A549 (cell line): ENCODE measurements around the gene PYGO1. TPM values are rescaled to one million over a fixed set of nuclear protein-coding genes. Genes with fewer than 3 reads are reported as not detected.

Experiments
- ATAC-seq, 2 experiments: fragments of 200-7000 bp in 1 of 2; fragments of >200 bp in 1 of 2; cut with Nextera tagmentation in 1 of 2; cut with Tn5 transposase in 1 of 2; 3 replicates each; pipeline versions ENCODE4 v1.8.0 to v1.9.1; 2018 to 2020; ENCODE audit warnings: mild to moderate bottlenecking in 1 of 2, moderate library complexity in 1 of 2
- CTCF ChIA-PET: fragments of 300-600 bp; sonication (Branson Sonifier 250); formaldehyde crosslinking; extraction: SDS; loops from one replicate; lab custom pipeline; 2021; ENCODE audit warnings: antibody characterized with exemption, inconsistent platforms; lab: Yijun Ruan, JAX
- POLR2A ChIA-PET: fragments of 350-600 bp; formaldehyde crosslinking; extraction: SDS; loops from one replicate; lab custom pipeline; 2021; ENCODE audit warnings: antibody characterized with exemption, inconsistent platforms; lab: Yijun Ruan, JAX
- DNase-seq, 2 experiments: peaks; one replicate each; pipeline versions ENCODE4 v3.0.0 to v3.0.0-alpha.2; 2011 to 2016; ENCODE audit warnings: low read depth in 1 of 2, low spot score in 1 of 2
- FAIRE-seq: peaks from 2 replicates; lab custom pipeline; 2011; peaks lifted over from hg19 to GRCh38; lab: Jason Lieb, UNC
- H3K27ac ChIP-seq, 2 experiments: fragments of >200 bp; sonication (Bioruptor Twin); formaldehyde crosslinking; 3 replicates each; pipeline ENCODE4 v1.5.1; 2016 to 2017
- H3K4me1 ChIP-seq: fragments of >200 bp; sonication (Bioruptor Twin); formaldehyde crosslinking; 3 replicates; pipeline ENCODE4 v1.6.1; 2016
- H3K4me2 ChIP-seq: fragments of >200 bp; sonication (Bioruptor Twin); formaldehyde crosslinking; 3 replicates; pipeline ENCODE4 v1.6.1; 2016
- H3K4me3 ChIP-seq: fragments of >200 bp; sonication (Bioruptor Twin); formaldehyde crosslinking; 3 replicates; pipeline ENCODE4 v1.5.1; 2016
- H3K9me3 ChIP-seq: fragments of >200 bp; sonication (Bioruptor Twin); formaldehyde crosslinking; 3 replicates; pipeline ENCODE4 v1.6.1; 2016
- BHLHE40 ChIP-seq: IDR thresholded peaks from 2 replicates; pipeline ENCODE4 v1.6.1; 2012; ENCODE audit warnings: low read depth, low read length, inconsistent platforms
- CBX2 ChIP-seq: fragments of 200-600 bp; sonication (generic); IDR thresholded peaks from 2 replicates; pipeline ENCODE4 v1.6.1; 2016; ENCODE audit warnings: low read depth, mild to moderate bottlenecking, borderline replicate concordance
- CBX8 ChIP-seq: fragments of 200-600 bp; sonication (generic); IDR thresholded peaks from 2 replicates; pipeline ENCODE4 v1.6.1; 2016
- CHD4 ChIP-seq: fragments of 200-600 bp; sonication (generic); IDR thresholded peaks from 2 replicates; pipeline ENCODE4 v1.6.1; 2016; ENCODE audit warnings: antibody characterized with exemption, mild to moderate bottlenecking, borderline replicate concordance
- EHMT2 ChIP-seq: fragments of 200-600 bp; sonication (generic); IDR thresholded peaks from 2 replicates; pipeline ENCODE4 v1.6.1; 2016; ENCODE audit warnings: antibody characterized with exemption, low read depth, mild to moderate bottlenecking, moderate library complexity
- ESRRA ChIP-seq: fragments of 150-350 bp; IDR thresholded peaks from 2 replicates; pipeline ENCODE4 v1.6.1; 2014; ENCODE audit warnings: mild to moderate bottlenecking, low read length, borderline replicate concordance
- FOSL2 ChIP-seq, 2 experiments: fragments of 450-650 bp in 1 of 2; fragments of >200 bp in 1 of 2; sonication (Bioruptor Twin) in 1 of 2; formaldehyde crosslinking; IDR thresholded peaks; 2 replicates each; pipeline versions ENCODE4 v1.5.0 to v1.6.1; 2016 to 2020; ENCODE audit warnings: mild to moderate bottlenecking in 1 of 2, moderate library complexity in 1 of 2
- FOXS1 ChIP-seq: fragments of 250-450 bp; sonication (Bioruptor Pico); IDR thresholded peaks from 2 replicates; pipeline ENCODE4 v1.5.0; 2020; ENCODE audit warnings: mild to moderate bottlenecking, moderate library complexity
- HEYL ChIP-seq: fragments of 250-450 bp; sonication (Bioruptor Pico); IDR thresholded peaks from 2 replicates; pipeline ENCODE4 v1.8.0; 2021; ENCODE audit warnings: mild to moderate bottlenecking, moderate library complexity
- HOXB13 ChIP-seq: fragments of 250-450 bp; sonication (Bioruptor Pico); IDR thresholded peaks from 2 replicates; pipeline ENCODE4 v1.5.0; 2020; ENCODE audit warnings: low read depth, mild to moderate bottlenecking, moderate library complexity
- JUN ChIP-seq, 2 experiments: fragments of >200 bp; sonication (Bioruptor Twin); formaldehyde crosslinking; IDR thresholded peaks; 2 replicates in 1 of 2; 3 replicates in 1 of 2; pipeline ENCODE4 v1.6.1; 2016 to 2017
- JUNB ChIP-seq: fragments of >200 bp; sonication (Bioruptor Twin); formaldehyde crosslinking; IDR thresholded peaks from 2 replicates; pipeline ENCODE4 v1.6.1; 2016
- MYC ChIP-seq: IDR thresholded peaks from 2 replicates; pipeline ENCODE4 v1.6.1; 2012; ENCODE audit warnings: mild to moderate bottlenecking, inconsistent platforms, low read length, improper control_type of control experiment, borderline replicate concordance
- POLR2A ChIP-seq: IDR thresholded peaks from 2 replicates; pipeline ENCODE4 v1.6.1; 2012; ENCODE audit warnings: mild to moderate bottlenecking, low read length
- RARB ChIP-seq: fragments of 250-450 bp; sonication (Bioruptor Pico); IDR thresholded peaks from 2 replicates; pipeline ENCODE4 v1.8.0; 2021; ENCODE audit warnings: mild to moderate bottlenecking, moderate library complexity
- RCOR1 ChIP-seq: fragments of 150-350 bp; IDR thresholded peaks from 2 replicates; pipeline ENCODE4 v1.6.1; 2014; ENCODE audit warnings: antibody characterized with exemption, low read length, low read depth
- TFCP2L1 ChIP-seq: fragments of 250-450 bp; sonication (Bioruptor Pico); IDR thresholded peaks from 2 replicates; pipeline ENCODE4 v1.5.0; 2021; ENCODE audit warnings: mild to moderate bottlenecking
- ZNF302 ChIP-seq: fragments of 250-450 bp; sonication (Bioruptor Pico); IDR thresholded peaks from 2 replicates; pipeline ENCODE4 v1.9.0; 2021; ENCODE audit warnings: inconsistent platforms, mild to moderate bottlenecking, moderate library complexity
- WGBS: methylation state at CpG from one replicate; pipeline ENCODE4 v1.1.6; 2017; ENCODE audit errors: missing lambda C conversion rate; 5-methylcytosine and 5-hydroxymethylcytosine counted together
- polyA plus RNA-seq, 4 experiments: library from polyadenylated mRNA; depleted of rRNA in 3 of 4; stranded (reverse); fragments of >200 nt; fragmentation: RNase III in 1 of 4; extraction: RNeasy Plus Mini Kit Qiagen cat#74134 plus additional on column Dnase treatment in 1 of 4; gene quantifications; 2 replicates in 3 of 4; 3 replicates in 1 of 4; pipeline ENCODE4 v1.2.3, GENCODE V29; 2011 to 2017
- TF ChIP-seq, protein P1 (sequence below): IDR thresholded peaks from 2 replicates; pipeline ENCODE4 v1.6.1; 2012
- TF ChIP-seq, protein P2 (sequence below): fragments of 150-350 bp; IDR thresholded peaks from 2 replicates; pipeline ENCODE4 v1.6.1; 2014; ENCODE audit warnings: low read depth, mild to moderate bottlenecking, low read length
- TF ChIP-seq, protein P3 (sequence below): IDR thresholded peaks from 2 replicates; pipeline ENCODE4 v1.6.1; 2012; ENCODE audit warnings: low read depth, borderline replicate concordance

Gene PYGO1
- polyA plus RNA-seq, 2 of the 4 experiments (the other 2 are of a cell fraction) = 6.6 to 13.9 TPM

DNA sequence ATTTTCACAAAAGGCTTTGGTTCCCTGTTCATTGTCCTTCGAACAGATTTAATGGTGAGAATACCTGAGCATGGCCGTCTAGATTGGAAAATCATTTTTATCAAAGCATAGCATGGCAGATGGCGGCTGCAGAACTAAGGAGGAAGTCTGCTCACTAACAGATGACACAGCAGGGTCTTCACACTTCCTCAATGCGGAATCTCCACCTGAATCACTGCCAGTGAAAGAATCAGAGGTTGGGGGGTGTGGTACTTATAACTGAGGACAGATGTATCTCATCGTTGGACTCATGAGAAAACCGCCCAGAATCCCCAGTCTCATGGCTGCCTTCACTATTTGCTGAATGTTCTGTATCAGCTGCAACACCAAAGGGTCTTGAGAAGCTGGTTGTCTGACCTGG, 31.6 kb upstream of the PYGO1 start:
- DNase-seq (no peak), ATAC-seq (no peak), FAIRE-seq (no peak)
- 83% methylated on average over 6 of the region's 6 CpGs for WGBS
- H3K27ac ChIP-seq = no peak overlapping the region
- POLR2A ChIA-PET = no interaction called here
- H3K9me3 ChIP-seq = no peaks in the 10 kb centered on the region
- H3K4me1 ChIP-seq = no peaks in the 10 kb centered on the region
- TF ChIP-seq, protein P1, sequence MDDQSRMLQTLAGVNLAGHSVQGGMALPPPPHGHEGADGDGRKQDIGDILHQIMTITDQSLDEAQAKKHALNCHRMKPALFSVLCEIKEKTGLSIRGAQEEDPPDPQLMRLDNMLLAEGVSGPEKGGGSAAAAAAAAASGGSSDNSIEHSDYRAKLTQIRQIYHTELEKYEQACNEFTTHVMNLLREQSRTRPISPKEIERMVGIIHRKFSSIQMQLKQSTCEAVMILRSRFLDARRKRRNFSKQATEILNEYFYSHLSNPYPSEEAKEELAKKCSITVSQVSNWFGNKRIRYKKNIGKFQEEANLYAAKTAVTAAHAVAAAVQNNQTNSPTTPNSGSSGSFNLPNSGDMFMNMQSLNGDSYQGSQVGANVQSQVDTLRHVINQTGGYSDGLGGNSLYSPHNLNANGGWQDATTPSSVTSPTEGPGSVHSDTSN = no peak
- no peak for TF ChIP-seq MYC
- no peak for TF ChIP-seq FOXS1 (CRISPR knock-in tag)
- no peak overlapping the region for H3K4me2 ChIP-seq
- CTCF ChIA-PET = interaction anchor here (0.6 to 1.4 kb wide), 3 partner anchors 64 to 1177 kb away, joined by 3 to 4 read pairs (median 3); no protein-coding TSS in a partner anchor
- no peak overlapping the region for H3K4me3 ChIP-seq

DNA sequence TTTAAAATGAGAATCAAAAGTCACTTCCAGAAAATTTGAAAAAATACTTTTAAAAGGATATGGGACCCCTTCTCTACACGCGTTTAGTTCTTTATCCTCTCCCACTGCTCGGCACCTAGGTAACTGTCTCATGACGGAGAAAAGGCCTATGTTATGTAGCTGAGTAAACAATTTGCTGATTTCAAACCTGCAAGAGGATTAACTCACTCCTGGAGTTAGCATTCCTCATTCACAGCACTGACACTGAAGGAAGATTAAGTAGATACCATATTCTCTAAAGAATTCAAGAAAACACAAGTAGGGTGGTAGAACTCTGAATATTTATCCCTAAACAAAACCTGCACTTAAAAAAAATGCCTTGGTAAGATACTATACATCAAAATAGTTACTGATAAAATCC, 30.2 kb upstream of the PYGO1 start:
- ATAC-seq (no peak), FAIRE-seq (peak; percentile 13), DNase-seq (no peak)
- POLR2A ChIA-PET = no interaction called here
- CTCF ChIA-PET = interaction anchor here (1.2 kb wide), 1 partner anchor 10 kb away, joined by 6 read pairs; no protein-coding TSS in a partner anchor
- Histone ChIP-seq H3K4me1 (no peaks in the 10 kb centered on the region), H3K27ac (no peak overlapping the region), H3K4me2 (no peak overlapping the region), H3K9me3 (no peaks in the 10 kb centered on the region), H3K4me3 (no peak overlapping the region)
- TF ChIP-seq TFCP2L1 (CRISPR knock-in tag) = no peak
- no peak for TF ChIP-seq CBX2
- no peak for TF ChIP-seq CBX8
- TF ChIP-seq ZNF302 (CRISPR knock-in tag) = no peak
- TF ChIP-seq, protein P2, sequence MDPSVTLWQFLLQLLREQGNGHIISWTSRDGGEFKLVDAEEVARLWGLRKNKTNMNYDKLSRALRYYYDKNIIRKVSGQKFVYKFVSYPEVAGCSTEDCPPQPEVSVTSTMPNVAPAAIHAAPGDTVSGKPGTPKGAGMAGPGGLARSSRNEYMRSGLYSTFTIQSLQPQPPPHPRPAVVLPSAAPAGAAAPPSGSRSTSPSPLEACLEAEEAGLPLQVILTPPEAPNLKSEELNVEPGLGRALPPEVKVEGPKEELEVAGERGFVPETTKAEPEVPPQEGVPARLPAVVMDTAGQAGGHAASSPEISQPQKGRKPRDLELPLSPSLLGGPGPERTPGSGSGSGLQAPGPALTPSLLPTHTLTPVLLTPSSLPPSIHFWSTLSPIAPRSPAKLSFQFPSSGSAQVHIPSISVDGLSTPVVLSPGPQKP = no peak
- no peak for TF ChIP-seq POLR2A
- TF ChIP-seq, protein P3, sequence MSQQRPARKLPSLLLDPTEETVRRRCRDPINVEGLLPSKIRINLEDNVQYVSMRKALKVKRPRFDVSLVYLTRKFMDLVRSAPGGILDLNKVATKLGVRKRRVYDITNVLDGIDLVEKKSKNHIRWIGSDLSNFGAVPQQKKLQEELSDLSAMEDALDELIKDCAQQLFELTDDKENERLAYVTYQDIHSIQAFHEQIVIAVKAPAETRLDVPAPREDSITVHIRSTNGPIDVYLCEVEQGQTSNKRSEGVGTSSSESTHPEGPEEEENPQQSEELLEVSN = no peak
- TF ChIP-seq RARB (CRISPR knock-in tag) = no peak
- TF ChIP-seq FOSL2 (IDR thresholded peaks at IDR 0.05) = no peak
- TF ChIP-seq FOSL2 (CRISPR knock-in tag; IDR thresholded peaks at IDR 0.05) = no peak
- TF ChIP-seq MYC = no peak
- TF ChIP-seq BHLHE40 = no peak
- TF ChIP-seq CHD4 = no peak
- TF ChIP-seq JUNB = no peak
- TF ChIP-seq, protein P1 = no peak
- TF ChIP-seq RCOR1 = no peak
- TF ChIP-seq HOXB13 (CRISPR knock-in tag) = no peak
- WGBS = 95% methylated on average over 4 of the region's 4 CpGs

DNA sequence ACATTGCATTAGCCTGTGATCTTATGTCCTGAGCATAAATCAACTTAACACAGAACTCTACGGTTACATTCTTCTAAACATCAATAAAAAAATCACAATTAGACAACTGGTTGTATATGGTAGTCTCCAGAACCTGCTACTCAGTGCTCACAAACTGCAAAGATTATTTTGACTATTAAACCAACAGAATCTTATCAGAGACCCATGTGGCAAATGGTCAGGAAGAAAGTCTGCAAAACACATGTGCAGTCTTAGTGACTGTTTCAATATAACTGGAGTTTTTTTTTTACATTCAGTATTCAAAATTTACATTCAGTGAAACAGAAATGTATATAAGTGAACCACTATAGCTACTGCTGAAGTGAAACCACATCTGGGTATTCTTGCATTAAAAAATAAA, 27.3 kb upstream of the PYGO1 start:
- TF ChIP-seq EHMT2 = no peak
- no peak for TF ChIP-seq ESRRA
- TF ChIP-seq RARB (CRISPR knock-in tag) = no peak
- TF ChIP-seq RCOR1 = no peak
- no peak for TF ChIP-seq HEYL (CRISPR knock-in tag)
- TF ChIP-seq, protein P1 = no peak
- no peak for TF ChIP-seq JUN (IDR thresholded peaks at IDR 0.05)
- ChIA-PET POLR2A (no interaction called here), CTCF (interaction anchor here (1.2 kb wide), 1 partner anchor 10 kb away, joined by 4 read pairs; no protein-coding TSS in a partner anchor)
- no peak overlapping the region for H3K4me2 ChIP-seq
- H3K27ac ChIP-seq = no peak overlapping the region
- 80% methylated on average over 1 of the region's 1 CpG for WGBS
- ATAC-seq (no peak), DNase-seq (no peak), FAIRE-seq (peak; percentile 93)
- no peaks in the 10 kb centered on the region for H3K9me3 ChIP-seq
- no peak overlapping the region for H3K4me3 ChIP-seq
- no peaks in the 10 kb centered on the region for H3K4me1 ChIP-seq
